Measurements from ENCODE around the gene PILRA. TPM values are rescaled to one million over a fixed set of nuclear protein-coding genes. Genes with fewer than 3 reads are reported as not detected.
"Not testable (repeated sequence)": the region's sequence is repeated elsewhere in the genome, so short reads cannot be mapped to it uniquely, and the experiment has no call there.

Gene PILRA
- total and polyA plus RNA-seq, 4 donors, result 5.8 to 21.5 (median 10.9) TPM

DNA sequence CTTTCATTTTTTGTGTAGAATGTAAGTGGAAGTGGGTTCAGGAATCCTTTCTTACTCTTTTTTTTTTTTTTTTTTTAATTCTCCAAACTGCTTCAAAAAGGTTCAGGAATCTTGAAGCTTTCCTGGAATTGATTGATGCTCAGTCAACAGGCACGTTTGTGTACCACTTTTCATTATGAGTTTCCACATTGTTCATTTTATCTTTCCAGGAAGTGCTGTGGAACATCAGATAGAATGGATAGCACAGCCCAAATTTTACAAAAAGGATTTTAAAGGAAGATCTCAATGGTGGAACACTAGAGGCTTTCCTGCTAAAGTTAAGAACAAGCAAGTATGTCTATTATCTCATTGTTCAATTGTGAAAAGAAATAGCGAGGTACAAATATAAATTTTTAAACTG is 64.9 kb downstream of the PILRA start:
- Histone ChIP-seq H3K27me3 (ENCODE audit: control insufficient read depth in 1 of 2, insufficient read depth in 2 of 2, low read length in 1 of 2) (no peaks in the 10 kb centered on the region), H3K27ac (ENCODE audit: low read depth in 1 of 2, low read length in 2 of 2) (no peak overlapping the region), H3K9me3 (ENCODE audit: control insufficient read depth, low read length) (no peaks in the 10 kb centered on the region), H3K4me1 (ENCODE audit: control insufficient read depth in 1 of 2, insufficient read depth in 2 of 2, low read length in 2 of 2) (no peaks in the 10 kb centered on the region), H3K36me3 (ENCODE audit: control insufficient read depth in 1 of 2, insufficient read depth in 2 of 2, low read length in 1 of 2) (no peaks in the 10 kb centered on the region), H3K4me3 (ENCODE audit: low read length in 2 of 2) (no peak overlapping the region)
- ATAC-seq (ENCODE audit: low FRiP score) (no peak), DNase-seq (no peak)
- 54 to 56% methylated on average over 2 of the region's 2 CpGs for WGBS, 2 donors
- intact Hi-C loops (cut with DNase I), result no loop called here

DNA sequence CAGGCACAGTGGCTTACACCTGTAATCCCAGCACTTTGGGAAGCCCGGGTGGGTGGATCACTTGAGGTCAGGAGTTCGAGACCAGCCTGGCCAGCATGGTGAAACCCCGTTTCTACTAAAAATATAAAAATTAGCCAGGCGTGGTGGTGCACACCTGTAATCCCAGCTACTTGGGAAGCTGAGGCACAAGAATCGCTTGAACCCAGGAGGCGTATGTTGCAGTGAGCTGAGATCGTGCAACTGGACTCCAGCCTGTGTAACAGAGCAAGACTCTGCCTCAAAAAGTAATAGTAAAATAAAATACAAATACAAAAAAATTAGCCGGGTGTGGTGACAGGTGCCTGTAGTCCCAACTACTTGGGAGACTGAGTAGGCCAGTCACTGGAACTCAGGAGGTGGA is 65.4 kb downstream of the PILRA start:
- 95 to 98% methylated on average over 8 of the region's 8 CpGs for WGBS, 2 donors
- DNase-seq, result peak; percentile 15 to 18

DNA sequence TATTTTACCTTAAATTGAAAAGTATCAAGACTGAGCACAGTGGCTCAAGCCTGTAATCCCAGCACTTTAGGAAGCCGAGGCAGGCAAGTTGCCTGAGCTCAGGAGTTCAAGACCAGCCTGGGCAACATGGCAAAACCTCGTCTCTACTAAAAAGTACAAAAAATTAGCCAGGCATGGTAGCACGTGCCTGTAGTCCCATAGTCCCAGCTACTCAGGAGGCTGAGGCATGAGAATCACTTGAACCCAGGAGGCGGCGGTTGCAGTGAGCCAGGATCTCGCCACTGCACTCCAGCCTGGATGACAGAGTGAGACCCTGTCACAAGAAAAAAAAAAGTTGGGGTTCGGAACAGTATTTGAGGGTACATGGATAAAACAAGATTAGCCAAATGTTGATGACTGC is 66.0 kb downstream of the PILRA start:
- H3K4me3 ChIP-seq (ENCODE audit: low read length in 2 of 2); H3K36me3 ChIP-seq (ENCODE audit: control insufficient read depth in 1 of 2, insufficient read depth in 2 of 2, low read length in 1 of 2); H3K9me3 ChIP-seq (ENCODE audit: control insufficient read depth, low read length); H3K27me3 ChIP-seq (ENCODE audit: control insufficient read depth in 1 of 2, insufficient read depth in 2 of 2, low read length in 1 of 2); ATAC-seq (ENCODE audit: low FRiP score); intact Hi-C loops (cut with DNase I); H3K4me1 ChIP-seq (ENCODE audit: control insufficient read depth in 1 of 2, insufficient read depth in 2 of 2, low read length in 2 of 2); H3K27ac ChIP-seq (ENCODE audit: low read depth in 1 of 2, low read length in 2 of 2): not testable (repeated sequence)
- WGBS, 2 donors, result 83 to 85% methylated on average over 7 of the region's 7 CpGs
- DNase-seq, result peak; percentile 14 to 23

More for the DNA sequence above, 65.4 kb downstream of the PILRA start:
- H3K4me1 ChIP-seq (ENCODE audit: control insufficient read depth in 1 of 2, insufficient read depth in 2 of 2, low read length in 2 of 2); H3K36me3 ChIP-seq (ENCODE audit: control insufficient read depth in 1 of 2, insufficient read depth in 2 of 2, low read length in 1 of 2); H3K4me3 ChIP-seq (ENCODE audit: low read length in 2 of 2); intact Hi-C loops (cut with DNase I); H3K27me3 ChIP-seq (ENCODE audit: control insufficient read depth in 1 of 2, insufficient read depth in 2 of 2, low read length in 1 of 2); H3K27ac ChIP-seq (ENCODE audit: low read depth in 1 of 2, low read length in 2 of 2); H3K9me3 ChIP-seq (ENCODE audit: control insufficient read depth, low read length); ATAC-seq (ENCODE audit: low FRiP score): not testable (repeated sequence)

DNA sequence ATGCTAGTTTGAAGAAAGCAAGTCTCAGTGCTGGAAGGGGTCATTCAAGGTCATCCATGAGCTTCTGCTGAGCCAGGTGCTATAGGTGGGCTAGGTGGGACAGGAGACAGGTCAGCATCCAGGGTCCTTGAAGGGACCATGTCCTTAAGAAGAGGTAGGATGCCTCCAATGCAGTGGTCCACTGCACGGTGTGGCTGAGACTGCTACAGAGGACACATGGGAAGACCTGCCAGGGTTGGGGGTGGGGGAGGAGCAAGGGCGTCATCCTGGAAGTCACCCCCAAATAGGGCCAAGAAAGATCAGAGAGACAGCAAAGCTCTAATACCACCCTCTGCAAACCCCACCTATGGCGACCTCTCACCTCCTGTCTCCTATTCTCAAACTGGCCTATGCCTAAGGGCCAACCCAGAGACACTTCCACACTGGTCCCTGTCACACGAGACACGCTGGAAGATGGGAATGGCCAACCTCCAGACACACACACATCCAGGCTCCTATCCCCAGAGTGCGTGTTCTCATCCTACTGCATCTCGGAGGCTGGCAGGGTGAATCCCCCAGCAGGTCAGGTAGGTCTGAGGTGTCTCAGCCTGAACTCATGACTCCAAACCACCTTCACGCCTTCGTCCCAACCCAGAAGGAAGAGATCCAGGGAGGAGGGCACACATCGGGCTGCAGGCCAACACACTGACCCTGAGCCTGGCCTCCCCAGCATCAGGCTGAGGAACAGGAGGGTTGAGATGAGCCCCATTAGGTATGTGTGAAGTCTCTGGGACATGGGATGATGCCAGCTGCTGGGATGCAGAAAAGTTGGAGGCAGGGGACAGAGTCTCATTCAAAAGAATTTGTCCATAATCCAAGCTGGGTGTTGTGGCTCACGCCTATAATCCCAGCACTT is 68.6 kb downstream of the PILRA start:
- DNase-seq, result peak; percentile 23 to 51
- intact Hi-C loops (cut with DNase I), result no loop called here
- no peak overlapping the region for H3K4me3 ChIP-seq (ENCODE audit: low read length in 2 of 2)

DNA sequence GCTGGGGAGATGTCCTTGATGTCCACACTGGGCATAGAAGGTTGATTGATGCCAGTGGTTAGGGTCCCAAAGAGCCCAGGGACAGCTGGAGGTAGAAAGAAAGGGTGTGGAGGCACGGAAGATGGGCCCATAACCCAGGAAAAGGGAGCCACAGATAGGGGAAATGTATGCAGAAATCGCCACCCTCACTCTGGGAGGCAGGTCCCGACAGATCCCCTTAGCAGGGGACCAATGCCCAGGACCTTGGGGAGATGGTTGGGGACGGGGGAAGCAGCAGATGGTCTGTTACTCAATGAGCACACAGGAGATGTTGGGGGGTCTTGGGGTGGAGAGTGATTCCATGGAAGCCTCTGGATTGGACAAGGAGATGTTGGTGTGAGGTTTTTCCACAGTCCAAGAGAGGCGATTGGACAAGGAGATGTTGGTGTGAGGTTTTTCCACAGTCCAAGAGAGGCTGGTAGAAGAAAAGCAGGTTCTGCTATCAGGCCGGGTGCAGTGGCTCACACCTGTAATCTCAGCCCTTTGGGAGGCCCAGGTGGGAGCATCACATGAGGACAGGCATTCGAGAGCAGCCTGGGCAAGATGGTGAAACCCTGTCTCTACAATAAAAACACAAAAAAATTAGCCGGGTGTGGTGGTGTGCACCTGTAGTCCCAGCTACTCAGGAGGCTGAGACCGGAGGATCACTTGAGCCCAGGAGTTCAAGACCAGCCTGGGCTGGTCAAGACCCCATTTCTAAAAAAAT is 70.0 kb downstream of the PILRA start:
- no peaks in the 10 kb centered on the region for H3K27me3 ChIP-seq (ENCODE audit: control insufficient read depth in 1 of 2, insufficient read depth in 2 of 2, low read length in 1 of 2)
- no peaks in the 10 kb centered on the region for H3K36me3 ChIP-seq (ENCODE audit: control insufficient read depth in 1 of 2, insufficient read depth in 2 of 2, low read length in 1 of 2)
- H3K27ac ChIP-seq (ENCODE audit: low read depth in 1 of 2, low read length in 2 of 2), result no peak overlapping the region
- WGBS, 2 donors, result 92% methylated on average over 9 of the region's 9 CpGs
- no peak overlapping the region for H3K4me3 ChIP-seq (ENCODE audit: low read length in 2 of 2)
- intact Hi-C loops (cut with DNase I), result no loop called here
- no peaks in the 10 kb centered on the region for H3K4me1 ChIP-seq (ENCODE audit: control insufficient read depth in 1 of 2, insufficient read depth in 2 of 2, low read length in 2 of 2)
- DNase-seq (peak; percentile 17 to 44), ATAC-seq (ENCODE audit: low FRiP score) (no peak)
- no peaks in the 10 kb centered on the region for H3K9me3 ChIP-seq (ENCODE audit: control insufficient read depth, low read length)

More for the DNA sequence above, 68.6 kb downstream of the PILRA start:
- 91 to 94% methylated on average over 11 of the region's 11 CpGs for WGBS, 2 donors
- ATAC-seq (ENCODE audit: low FRiP score), result no peak
- H3K27me3 ChIP-seq (ENCODE audit: control insufficient read depth in 1 of 2, insufficient read depth in 2 of 2, low read length in 1 of 2), result no peaks in the 10 kb centered on the region
- H3K9me3 ChIP-seq (ENCODE audit: control insufficient read depth, low read length), result no peaks in the 10 kb centered on the region
- H3K4me1 ChIP-seq (ENCODE audit: control insufficient read depth in 1 of 2, insufficient read depth in 2 of 2, low read length in 2 of 2), result no peaks in the 10 kb centered on the region
- no peak overlapping the region for H3K27ac ChIP-seq (ENCODE audit: low read depth in 1 of 2, low read length in 2 of 2)
- no peaks in the 10 kb centered on the region for H3K36me3 ChIP-seq (ENCODE audit: control insufficient read depth in 1 of 2, insufficient read depth in 2 of 2, low read length in 1 of 2)

DNA sequence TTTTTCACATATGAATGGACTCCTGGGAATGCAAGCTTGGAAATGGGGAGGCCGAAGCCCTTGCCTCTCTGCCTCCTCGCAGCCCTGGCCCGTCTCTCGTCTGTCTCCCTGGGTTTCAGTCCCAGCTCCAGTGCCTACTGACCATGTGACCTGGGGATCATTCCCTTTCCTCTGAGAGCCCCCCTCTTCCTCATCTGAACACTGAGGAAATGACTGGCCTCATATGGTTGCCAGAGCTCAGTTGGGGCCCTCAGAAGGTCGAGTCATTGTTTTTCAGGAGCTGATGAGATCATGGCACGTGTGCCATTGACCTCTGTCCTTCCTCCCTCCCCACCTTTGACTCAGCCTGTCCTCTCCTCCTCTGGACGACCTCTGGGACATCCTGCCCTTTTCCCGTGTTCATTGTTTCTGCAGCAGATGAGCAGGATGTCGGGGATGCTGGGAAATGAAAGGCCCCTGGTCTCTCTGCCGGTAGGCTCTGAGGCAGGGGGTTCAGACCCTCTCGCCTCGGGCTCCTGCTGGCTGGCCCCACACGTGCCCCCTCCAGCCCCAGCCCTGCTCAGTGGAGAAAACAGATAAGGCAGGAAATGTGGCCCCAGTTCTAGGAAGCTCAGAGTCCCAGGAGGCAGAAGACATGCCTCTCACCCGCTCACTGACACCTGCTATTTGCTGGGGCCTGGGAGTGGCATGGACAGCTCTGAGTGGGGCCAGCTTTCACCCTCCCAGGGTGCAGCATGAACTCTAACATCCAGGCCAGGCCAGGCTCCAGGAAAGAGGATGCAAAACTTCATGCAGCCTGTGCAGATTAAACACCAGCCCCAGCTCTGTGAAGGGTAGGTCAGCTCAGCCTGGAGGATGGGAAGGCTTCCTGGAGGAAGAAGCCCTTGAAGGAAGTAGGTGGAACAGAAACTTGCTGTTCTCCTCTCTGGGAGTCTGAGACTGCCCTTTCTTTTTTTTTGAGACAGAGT is 71.3 kb downstream of the PILRA start:
- Histone ChIP-seq H3K36me3 (ENCODE audit: control insufficient read depth in 1 of 2, insufficient read depth in 2 of 2, low read length in 1 of 2) (no peaks in the 10 kb centered on the region), H3K4me3 (ENCODE audit: low read length in 2 of 2) (no peak overlapping the region), H3K27me3 (ENCODE audit: control insufficient read depth in 1 of 2, insufficient read depth in 2 of 2, low read length in 1 of 2) (no peaks in the 10 kb centered on the region), H3K4me1 (ENCODE audit: control insufficient read depth in 1 of 2, insufficient read depth in 2 of 2, low read length in 2 of 2) (no peaks in the 10 kb centered on the region), H3K9me3 (ENCODE audit: control insufficient read depth, low read length) (no peaks in the 10 kb centered on the region), H3K27ac (ENCODE audit: low read depth in 1 of 2, low read length in 2 of 2) (no peak overlapping the region)
- WGBS, 2 donors, result 48% methylated on average over 14 of the region's 14 CpGs
- DNase-seq, result peak; percentile 51 to 71
- peak; percentile 65 for ATAC-seq (ENCODE audit: low FRiP score)
- intact Hi-C loops (cut with DNase I), result no loop called here

DNA sequence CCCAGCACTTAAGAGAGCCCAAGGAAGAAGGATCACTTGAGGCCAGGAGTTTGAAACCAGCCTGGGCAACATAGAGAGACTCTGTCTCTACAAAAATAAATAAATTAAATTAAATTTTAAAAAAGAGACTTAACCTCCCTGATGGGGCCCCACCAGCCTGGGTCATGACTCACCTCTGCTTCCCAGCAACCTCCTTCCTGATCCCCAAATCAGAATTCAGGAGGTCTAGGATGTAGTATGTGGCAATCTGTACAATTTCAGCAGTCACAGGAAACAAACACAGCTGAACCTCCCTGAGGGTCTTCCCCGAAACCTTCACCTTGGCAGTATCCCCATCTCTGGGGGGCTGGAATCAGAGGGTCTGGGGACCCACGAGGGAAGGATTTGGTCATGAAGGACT is 72.8 kb downstream of the PILRA start:
- H3K4me1 ChIP-seq (ENCODE audit: control insufficient read depth in 1 of 2, insufficient read depth in 2 of 2, low read length in 2 of 2), result no peaks in the 10 kb centered on the region
- H3K4me3 ChIP-seq (ENCODE audit: low read length in 2 of 2), result no peak overlapping the region
- no peak for ATAC-seq (ENCODE audit: low FRiP score)
- no peaks in the 10 kb centered on the region for H3K36me3 ChIP-seq (ENCODE audit: control insufficient read depth in 1 of 2, insufficient read depth in 2 of 2, low read length in 1 of 2)
- intact Hi-C loops (cut with DNase I), result no loop called here
- no peaks in the 10 kb centered on the region for H3K9me3 ChIP-seq (ENCODE audit: control insufficient read depth, low read length)
- H3K27ac ChIP-seq (ENCODE audit: low read depth in 1 of 2, low read length in 2 of 2), result no peak overlapping the region
- H3K27me3 ChIP-seq (ENCODE audit: control insufficient read depth in 1 of 2, insufficient read depth in 2 of 2, low read length in 1 of 2), result no peaks in the 10 kb centered on the region
- peak in 1 of 2 donors; percentile 25 for DNase-seq
- WGBS, 2 donors, result 73% methylated on average over 2 of the region's 2 CpGs

DNA sequence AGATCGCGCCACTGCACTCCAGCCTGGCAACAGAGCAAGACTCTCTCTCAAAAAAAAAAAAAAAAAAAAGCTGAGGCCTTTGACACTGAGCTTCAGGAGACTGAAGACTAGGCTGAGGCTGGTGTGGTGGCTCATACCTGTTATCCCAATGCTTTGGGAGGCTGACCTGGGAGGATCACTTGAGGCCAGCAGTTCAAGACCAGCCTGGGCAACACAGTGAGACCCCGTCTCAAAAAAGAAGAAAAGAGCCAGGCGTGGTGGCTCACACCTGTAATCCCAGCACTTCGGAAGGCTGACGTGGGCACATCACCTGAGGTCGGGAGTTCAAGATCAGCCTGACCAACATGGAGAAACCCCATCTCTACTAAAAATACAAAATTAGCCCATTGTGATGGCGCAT is 74.1 kb downstream of the PILRA start:
- H3K4me3 ChIP-seq (ENCODE audit: low read length in 2 of 2); intact Hi-C loops (cut with DNase I); H3K9me3 ChIP-seq (ENCODE audit: control insufficient read depth, low read length); H3K27me3 ChIP-seq (ENCODE audit: control insufficient read depth in 1 of 2, insufficient read depth in 2 of 2, low read length in 1 of 2); H3K36me3 ChIP-seq (ENCODE audit: control insufficient read depth in 1 of 2, insufficient read depth in 2 of 2, low read length in 1 of 2); DNase-seq; ATAC-seq (ENCODE audit: low FRiP score); H3K27ac ChIP-seq (ENCODE audit: low read depth in 1 of 2, low read length in 2 of 2); H3K4me1 ChIP-seq (ENCODE audit: control insufficient read depth in 1 of 2, insufficient read depth in 2 of 2, low read length in 2 of 2): not testable (repeated sequence)
- 95% methylated on average over 8 of the region's 8 CpGs for WGBS, 2 donors

All from aorta (tissue), 5 donors.